Bronchial epithelial cell (primary cell): ENCODE measurements around the gene INS. TPM values are rescaled to one million over a fixed set of nuclear protein-coding genes. Genes with fewer than 3 reads are reported as not detected.
A peak's percentile ranks its signal among the peaks of the same experiment; 100 is the strongest.

ENCODE experiments used
- DNase-seq: peaks from one replicate; pipeline ENCODE4 v3.0.0-alpha.2; 2010; ENCODE audit warnings: low read depth
- FAIRE-seq: peaks from 2 replicates; lab custom pipeline; 2011; peaks lifted over from hg19 to GRCh38; lab: Jason Lieb, UNC
- H3K27me3 ChIP-seq: 2 replicates; pipeline ENCODE4 v1.5.1; 2011; ENCODE audit warnings: low read length; ENCODE audit not compliant: control insufficient read depth, insufficient read depth
- H3K36me3 ChIP-seq: 2 replicates; pipeline ENCODE4 v1.5.1; 2011; ENCODE audit warnings: low read length; ENCODE audit not compliant: control insufficient read depth, insufficient read depth
- H3K4me3 ChIP-seq: 2 replicates; pipeline ENCODE4 v1.5.1; 2011; ENCODE audit warnings: mild to moderate bottlenecking, low read depth, low read length, control low read depth
- total RNA-seq: library from RNA; depleted of rRNA; stranded (reverse); fragments of >200 nt; gene quantifications from 2 replicates; pipeline ENCODE4 v1.2.1, GENCODE V29; 2014
- TF ChIP-seq, protein P1 (sequence below): IDR thresholded peaks from 2 replicates; pipeline ENCODE4 v1.5.1; 2011; ENCODE audit warnings: mild to moderate bottlenecking, moderate library complexity, low read length, control low read depth, inconsistent platforms; ENCODE audit not compliant: insufficient read depth, severe bottlenecking

INS gene
- total RNA-seq, 1 donor from 2014 or later = not detected

DNA sequence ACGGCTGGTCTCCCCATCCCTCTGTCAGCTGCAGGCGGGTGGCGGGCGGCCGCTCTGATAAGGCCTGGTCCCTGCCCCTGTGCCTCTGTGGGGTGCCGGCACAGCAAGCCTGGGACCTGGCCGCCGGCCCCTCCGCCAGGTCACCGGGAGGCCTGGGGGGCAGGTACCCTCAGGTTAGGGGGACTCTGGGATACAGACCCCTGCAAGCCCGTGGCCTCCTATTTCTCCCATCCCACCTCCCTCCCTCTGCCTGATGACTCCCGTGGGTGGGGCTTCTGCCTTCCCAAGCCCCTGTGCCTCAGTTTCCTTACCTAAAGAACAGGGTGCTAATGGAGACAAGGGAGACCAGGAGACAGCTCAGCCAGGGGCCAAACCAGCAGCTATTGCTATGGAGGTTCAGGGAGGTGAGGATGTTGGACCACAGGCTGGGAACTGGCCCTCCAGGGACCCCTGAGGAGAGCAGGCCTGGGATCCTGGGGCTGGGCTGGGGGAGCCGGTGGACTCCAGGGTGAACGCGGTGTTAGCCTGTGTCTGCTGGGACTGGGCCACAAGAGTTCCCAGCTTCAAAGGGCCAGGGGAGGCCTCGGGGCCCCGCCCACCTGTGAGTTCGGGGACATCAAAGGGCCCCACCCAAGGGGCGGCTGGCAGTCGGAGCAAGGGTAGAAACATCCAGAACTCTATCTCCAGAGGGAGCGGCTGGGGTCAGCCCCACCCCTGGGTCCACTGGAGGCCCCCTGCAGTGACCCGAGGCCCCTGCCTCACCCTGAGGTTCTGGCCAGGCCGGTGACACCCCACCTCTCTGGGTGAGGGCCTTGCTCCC, 42.6 kb upstream of the INS start:
- DNase-seq (no peak), FAIRE-seq (no peak)
- Histone ChIP-seq H3K4me3 (no peak overlapping the region), H3K27me3 (peaks cover 4% of the 10 kb centered on the region), H3K36me3 (no peaks in the 10 kb centered on the region)
- TF ChIP-seq, protein P1, sequence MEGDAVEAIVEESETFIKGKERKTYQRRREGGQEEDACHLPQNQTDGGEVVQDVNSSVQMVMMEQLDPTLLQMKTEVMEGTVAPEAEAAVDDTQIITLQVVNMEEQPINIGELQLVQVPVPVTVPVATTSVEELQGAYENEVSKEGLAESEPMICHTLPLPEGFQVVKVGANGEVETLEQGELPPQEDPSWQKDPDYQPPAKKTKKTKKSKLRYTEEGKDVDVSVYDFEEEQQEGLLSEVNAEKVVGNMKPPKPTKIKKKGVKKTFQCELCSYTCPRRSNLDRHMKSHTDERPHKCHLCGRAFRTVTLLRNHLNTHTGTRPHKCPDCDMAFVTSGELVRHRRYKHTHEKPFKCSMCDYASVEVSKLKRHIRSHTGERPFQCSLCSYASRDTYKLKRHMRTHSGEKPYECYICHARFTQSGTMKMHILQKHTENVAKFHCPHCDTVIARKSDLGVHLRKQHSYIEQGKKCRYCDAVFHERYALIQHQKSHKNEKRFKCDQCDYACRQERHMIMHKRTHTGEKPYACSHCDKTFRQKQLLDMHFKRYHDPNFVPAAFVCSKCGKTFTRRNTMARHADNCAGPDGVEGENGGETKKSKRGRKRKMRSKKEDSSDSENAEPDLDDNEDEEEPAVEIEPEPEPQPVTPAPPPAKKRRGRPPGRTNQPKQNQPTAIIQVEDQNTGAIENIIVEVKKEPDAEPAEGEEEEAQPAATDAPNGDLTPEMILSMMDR = no peak

DNA sequence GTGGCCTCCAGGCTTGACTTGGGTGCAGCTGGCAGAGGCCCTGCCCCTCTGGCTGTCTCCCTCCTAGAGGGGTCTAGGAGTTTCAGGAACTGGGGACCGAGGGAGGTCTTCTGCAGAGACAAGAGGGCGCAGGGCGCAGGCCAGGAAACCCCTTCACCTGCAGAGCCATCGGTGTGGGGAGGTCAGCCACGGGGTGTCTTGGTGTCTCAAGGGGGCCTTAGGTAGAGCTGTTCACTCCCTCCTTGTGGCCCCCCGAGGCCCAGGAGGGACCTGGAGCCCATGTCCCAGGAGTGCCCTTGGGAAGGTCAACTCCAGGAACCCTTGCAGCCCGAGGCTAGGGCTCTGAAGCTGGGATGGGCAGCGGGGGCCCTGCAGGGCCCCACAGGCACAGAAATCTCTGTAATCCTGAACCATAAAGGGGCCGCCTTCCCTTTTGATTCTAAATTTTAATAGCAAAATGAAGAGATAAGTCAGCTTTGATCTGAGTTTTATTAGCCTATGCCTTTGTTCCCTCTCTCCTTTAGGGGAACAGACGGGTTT, 42.0 kb upstream of the INS start:
- Histone ChIP-seq H3K27me3 (peaks cover 4% of the 10 kb centered on the region), H3K4me3 (no peak overlapping the region), H3K36me3 (no peaks in the 10 kb centered on the region)
- FAIRE-seq = no peak
- TF ChIP-seq, protein P1 = no peak
- DNase-seq = no peak

DNA sequence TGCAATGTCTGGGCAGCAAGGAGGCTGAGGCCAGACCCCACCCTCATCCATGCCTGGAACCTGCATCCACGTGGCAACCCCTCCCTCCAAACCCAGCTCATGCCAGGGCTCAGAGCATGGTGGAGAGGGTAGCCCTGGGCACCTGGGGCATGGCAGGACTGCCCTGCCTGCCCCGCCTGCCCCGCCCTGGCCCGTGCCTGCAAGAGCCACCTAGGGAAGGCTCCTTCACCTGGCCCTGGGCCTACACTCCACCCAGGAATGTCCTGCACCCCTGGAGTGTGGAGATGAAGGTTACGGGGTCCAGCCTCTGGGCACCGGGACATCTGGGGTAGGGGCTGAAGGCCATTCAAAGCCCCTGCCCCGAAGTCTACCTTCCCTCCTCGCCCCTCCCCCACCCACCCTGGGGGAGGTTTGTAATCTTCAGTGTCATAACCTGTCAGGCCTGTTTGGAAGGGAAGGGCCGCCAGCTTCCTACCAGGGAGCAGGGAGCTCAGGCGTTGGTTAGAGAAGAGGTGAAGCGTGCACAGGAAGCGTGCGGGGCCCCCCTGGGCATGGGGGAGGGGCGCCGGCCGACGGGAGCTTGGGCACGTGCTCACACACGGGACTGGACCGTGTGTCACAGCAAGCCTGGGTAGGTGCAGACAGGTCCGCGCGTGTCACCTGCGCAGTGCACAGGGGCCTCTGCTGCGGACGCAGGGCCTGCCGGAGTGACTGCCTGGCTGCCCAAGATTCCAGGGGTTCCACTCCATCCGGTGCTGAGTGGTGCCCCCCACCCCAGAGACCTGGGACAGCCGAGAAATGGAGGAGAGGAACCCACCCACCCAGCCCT, 41.3 kb upstream of the INS start:
- DNase-seq = peak; percentile 73
- Histone ChIP-seq H3K27me3 (peaks cover under 1% of the 10 kb centered on the region), H3K4me3 (no peak overlapping the region), H3K36me3 (no peaks in the 10 kb centered on the region)
- FAIRE-seq = peak; percentile 32
- TF ChIP-seq, protein P1 = no peak

DNA sequence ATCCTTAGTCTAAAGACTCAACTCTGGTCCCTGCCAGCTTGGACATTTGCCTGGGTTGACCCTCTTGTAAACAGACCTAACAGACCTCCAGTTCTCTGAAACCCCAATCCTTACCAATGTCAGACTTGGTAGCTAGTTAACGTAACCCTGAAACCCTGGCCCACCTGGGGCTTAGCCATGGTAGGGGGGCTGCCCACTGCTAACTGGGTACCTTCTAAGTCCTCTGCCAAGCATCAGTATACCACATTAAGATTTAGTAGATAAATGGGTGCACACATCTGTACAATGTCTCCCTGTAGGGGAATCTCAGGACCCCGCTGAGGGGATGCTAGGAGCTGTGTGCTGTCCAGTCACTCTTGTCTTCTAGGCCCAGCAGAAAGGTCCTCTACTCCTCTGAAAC, 40.5 kb upstream of the INS start:
- TF ChIP-seq, protein P1 = no peak
- no peaks in the 10 kb centered on the region for H3K36me3 ChIP-seq
- no peak overlapping the region for H3K4me3 ChIP-seq
- FAIRE-seq (no peak), DNase-seq (no peak)
- no peaks in the 10 kb centered on the region for H3K27me3 ChIP-seq

DNA sequence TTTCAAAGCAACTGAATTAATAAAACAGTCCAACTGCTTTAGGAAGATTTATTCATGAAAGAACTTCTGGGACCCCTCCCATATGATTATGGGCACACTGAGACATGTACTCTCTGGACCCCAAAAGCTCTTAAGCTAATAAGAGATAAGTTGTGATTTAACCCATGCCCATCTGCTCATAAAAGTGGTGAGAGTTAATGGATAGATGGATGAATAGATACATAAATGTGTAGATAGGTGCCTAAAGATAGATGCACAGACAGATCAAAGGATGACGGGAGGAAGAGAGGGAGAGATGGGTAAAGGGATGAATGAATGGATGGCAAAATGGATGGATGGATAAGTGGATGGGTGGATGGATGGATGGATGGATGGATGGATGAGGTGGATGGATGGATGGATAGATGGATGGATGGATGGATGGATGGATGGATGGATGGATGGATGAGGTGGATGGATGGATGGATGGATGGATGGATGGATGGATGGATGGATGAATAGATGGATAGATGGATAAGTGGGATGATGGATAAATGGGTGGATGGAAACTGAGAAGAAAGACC, 40.0 kb upstream of the INS start:
- TF ChIP-seq, protein P1 = no peak
- Histone ChIP-seq H3K36me3 (no peaks in the 10 kb centered on the region), H3K27me3 (peaks cover 1% of the 10 kb centered on the region), H3K4me3 (no peak overlapping the region)
- no peak for DNase-seq
- no peak for FAIRE-seq
